Stimulated activated memory B cell treated with anti-CD40 and anti-IgM and Interleukin-4, amounts not matched to agents 10 μg/mL and 1 μg/mL and 100 μg/mL, for 72 hours (primary cell): ENCODE measurements around the gene NLRC5.
A peak's percentile ranks its signal among the peaks of the same experiment; 100 is the strongest.

Experiments
- ATAC-seq: fragments of 150-1000 bp; cut with Tn5 transposase; 2 replicates; pipeline ENCODE4 v1.10.0; 2021
- H3K27ac Mint-ChIP-seq: one replicate; pipeline ENCODE4 v1.8.0; 2022; ENCODE audit warnings: mild to moderate bottlenecking, mixed read lengths
- H3K27me3 Mint-ChIP-seq: one replicate; pipeline ENCODE4 v1.8.0; 2022; ENCODE audit warnings: mixed read lengths
- H3K36me3 Mint-ChIP-seq: one replicate; pipeline ENCODE4 v1.8.0; 2022; ENCODE audit warnings: mixed read lengths
- H3K4me1 Mint-ChIP-seq: one replicate; pipeline ENCODE4 v1.8.0; 2022; ENCODE audit warnings: mixed read lengths
- H3K4me3 Mint-ChIP-seq: one replicate; pipeline ENCODE4 v1.8.0; 2022; ENCODE audit warnings: mild to moderate bottlenecking, moderate library complexity, mixed read lengths
- H3K9me3 Mint-ChIP-seq: one replicate; pipeline ENCODE4 v1.8.0; 2022; ENCODE audit warnings: mixed read lengths

NLRC5 gene

DNA sequence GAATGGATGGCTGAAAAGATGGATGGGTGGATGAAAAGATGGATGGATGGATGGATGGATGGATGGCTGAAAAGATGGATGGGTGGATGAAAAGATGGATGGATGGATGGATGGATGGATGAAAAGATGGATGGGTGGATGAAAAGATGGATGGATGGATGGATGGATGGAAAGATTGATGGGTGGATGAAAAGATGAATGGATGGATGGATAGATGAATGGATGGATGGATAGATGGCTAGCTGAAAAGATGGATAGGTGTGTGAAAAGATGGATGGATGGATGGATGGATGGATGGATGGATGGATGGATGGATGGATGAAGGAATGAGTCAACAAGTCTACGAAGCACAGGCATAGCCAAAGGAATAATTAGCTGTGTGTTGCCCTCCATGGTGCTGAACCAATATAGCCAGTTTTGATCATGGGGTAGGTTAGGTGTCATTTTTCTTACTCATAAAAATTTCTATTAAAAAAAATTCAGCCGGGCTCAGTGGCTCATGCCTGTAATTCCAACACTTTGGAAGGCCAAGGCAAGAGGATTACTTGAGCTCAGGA lies 41.1 kb downstream of the NLRC5 start:
- peak overlapping the region; percentile 65 for H3K27ac Mint-ChIP-seq
- H3K36me3 Mint-ChIP-seq = peaks cover 87% of the 10 kb centered on the region
- no peak for ATAC-seq
- no peaks in the 10 kb centered on the region for H3K27me3 Mint-ChIP-seq
- H3K4me1 Mint-ChIP-seq = peaks cover 49% of the 10 kb centered on the region
- peaks cover 5% of the 10 kb centered on the region for H3K9me3 Mint-ChIP-seq
- no peak overlapping the region for H3K4me3 Mint-ChIP-seq

DNA sequence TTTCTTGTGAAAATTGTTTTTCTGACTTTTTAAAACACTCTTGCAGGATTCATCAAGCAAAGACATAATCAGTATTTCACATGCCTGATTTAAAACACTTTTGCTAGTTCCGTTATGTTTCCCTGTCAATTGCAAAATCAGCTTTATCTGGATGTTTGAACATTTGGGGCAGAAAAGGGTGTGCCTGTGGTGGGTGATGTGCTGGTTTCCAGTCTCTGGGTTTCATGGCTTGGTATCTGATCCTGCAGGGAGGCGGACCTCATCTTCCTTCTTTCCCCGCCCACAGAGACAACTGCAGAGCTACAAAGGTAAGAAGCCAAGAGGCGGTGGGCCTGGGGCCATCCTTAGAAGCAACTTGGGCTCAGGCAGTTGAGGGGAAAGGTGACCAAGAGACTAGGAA lies 41.8 kb downstream of the NLRC5 start:
- Mint-ChIP-seq H3K4me3 (no peak overlapping the region), H3K36me3 (peaks cover 87% of the 10 kb centered on the region), H3K4me1 (peaks cover 53% of the 10 kb centered on the region), H3K27ac (peak overlapping the region; percentile 41), H3K9me3 (peaks cover 5% of the 10 kb centered on the region), H3K27me3 (no peaks in the 10 kb centered on the region)
- ATAC-seq = no peak

DNA sequence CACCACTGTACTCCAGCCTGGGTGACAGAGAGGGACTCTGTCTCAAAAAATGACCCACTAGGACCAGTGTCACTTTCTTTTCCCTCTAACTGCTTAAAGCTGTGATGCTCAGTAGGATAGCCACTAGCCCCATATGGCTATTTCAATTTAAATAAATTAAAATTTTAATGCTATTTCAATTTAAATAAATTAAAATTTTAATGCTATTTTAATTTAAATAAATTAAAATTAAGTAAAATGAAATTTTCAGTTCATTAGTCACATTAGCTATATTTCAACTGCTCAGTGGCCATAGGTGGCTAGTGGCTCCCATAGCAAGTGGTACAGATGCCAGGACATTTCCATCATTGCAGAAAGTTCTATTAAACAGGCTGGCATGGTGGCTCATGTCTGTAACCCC lies 43.0 kb downstream of the NLRC5 start:
- no peak overlapping the region for H3K4me3 Mint-ChIP-seq
- peaks cover 86% of the 10 kb centered on the region for H3K36me3 Mint-ChIP-seq
- no peak for ATAC-seq
- no peaks in the 10 kb centered on the region for H3K27me3 Mint-ChIP-seq
- peaks cover 5% of the 10 kb centered on the region for H3K9me3 Mint-ChIP-seq
- peak overlapping the region; percentile 97 for H3K27ac Mint-ChIP-seq
- H3K4me1 Mint-ChIP-seq = peaks cover 53% of the 10 kb centered on the region

DNA sequence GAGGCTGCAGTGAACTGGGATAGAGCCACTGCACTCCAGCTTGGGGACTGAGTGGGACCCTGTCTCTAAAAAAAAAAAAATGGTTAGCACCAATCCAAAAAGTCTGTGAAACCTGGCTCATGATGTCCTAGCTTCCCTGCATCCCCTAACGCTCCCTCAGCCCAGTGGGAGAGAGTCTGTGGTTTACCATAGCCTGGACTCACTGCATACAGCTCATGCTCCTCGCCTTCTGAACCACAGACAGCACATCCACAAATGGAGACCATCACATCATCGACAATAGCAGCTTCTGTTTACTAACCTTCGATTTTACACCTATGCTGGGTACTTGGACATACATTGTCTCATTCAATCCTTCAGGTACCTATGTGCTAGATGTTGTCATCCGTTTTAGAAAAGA lies 43.6 kb downstream of the NLRC5 start:
- Mint-ChIP-seq H3K36me3 (peaks cover 87% of the 10 kb centered on the region), H3K27ac (peak overlapping the region; percentile 97)
- ATAC-seq = no peak

DNA sequence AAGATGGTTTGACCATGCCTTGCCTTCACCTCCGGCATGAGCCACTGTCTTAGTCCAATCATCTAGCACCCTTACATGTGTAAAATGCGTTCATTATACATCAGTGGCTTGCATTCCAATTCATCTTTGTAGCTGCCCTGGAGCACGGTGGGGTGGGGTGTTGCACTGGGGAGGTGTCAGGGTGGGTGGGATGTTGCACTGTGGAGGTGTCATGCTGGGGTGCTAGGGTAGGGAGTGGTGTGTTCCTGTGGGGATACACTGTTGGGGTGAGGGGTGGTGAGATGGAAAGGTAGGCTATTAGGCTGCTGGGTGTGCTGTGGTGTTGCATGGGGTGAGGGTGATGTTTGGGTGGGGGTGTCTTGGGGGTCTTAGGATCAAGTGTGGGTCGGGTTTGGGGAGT lies 47.0 kb downstream of the NLRC5 start:
- peaks cover 76% of the 10 kb centered on the region for H3K4me1 Mint-ChIP-seq
- H3K27me3 Mint-ChIP-seq = no peaks in the 10 kb centered on the region
- H3K9me3 Mint-ChIP-seq = no peaks in the 10 kb centered on the region
- peaks cover 88% of the 10 kb centered on the region for H3K36me3 Mint-ChIP-seq
- ATAC-seq = no peak
- no peak overlapping the region for H3K4me3 Mint-ChIP-seq
- H3K27ac Mint-ChIP-seq = peak overlapping the region; percentile 97

More for the DNA sequence above, 43.6 kb downstream of the NLRC5 start:
- H3K4me1 Mint-ChIP-seq = peaks cover 57% of the 10 kb centered on the region
- H3K27me3 Mint-ChIP-seq = no peaks in the 10 kb centered on the region
- peaks cover 5% of the 10 kb centered on the region for H3K9me3 Mint-ChIP-seq
- H3K4me3 Mint-ChIP-seq = no peak overlapping the region

DNA sequence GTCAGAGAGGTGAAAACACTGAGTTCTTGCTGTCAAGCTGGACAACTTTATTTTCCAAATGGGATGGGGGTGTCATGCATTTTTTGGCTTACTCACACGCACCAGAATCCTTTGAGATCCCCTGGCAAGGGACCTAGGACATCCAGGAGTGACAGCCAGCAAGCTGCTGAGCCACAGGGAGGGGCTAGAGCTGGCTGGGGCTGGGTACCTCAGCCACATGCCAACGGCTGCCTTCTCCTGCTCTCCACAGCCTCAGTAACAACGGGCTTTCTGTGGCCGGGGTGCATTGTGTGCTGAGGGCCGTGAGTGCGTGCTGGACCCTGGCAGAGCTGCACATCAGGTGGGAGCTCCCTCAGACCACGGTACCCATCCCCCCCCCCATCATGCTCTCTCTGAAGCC lies 47.6 kb downstream of the NLRC5 start:
- H3K36me3 Mint-ChIP-seq = peaks cover 82% of the 10 kb centered on the region
- peak overlapping the region; percentile 97 for H3K27ac Mint-ChIP-seq
- peaks cover 79% of the 10 kb centered on the region for H3K4me1 Mint-ChIP-seq
- no peak for ATAC-seq
- H3K9me3 Mint-ChIP-seq = no peaks in the 10 kb centered on the region
- no peaks in the 10 kb centered on the region for H3K27me3 Mint-ChIP-seq
- no peak overlapping the region for H3K4me3 Mint-ChIP-seq

DNA sequence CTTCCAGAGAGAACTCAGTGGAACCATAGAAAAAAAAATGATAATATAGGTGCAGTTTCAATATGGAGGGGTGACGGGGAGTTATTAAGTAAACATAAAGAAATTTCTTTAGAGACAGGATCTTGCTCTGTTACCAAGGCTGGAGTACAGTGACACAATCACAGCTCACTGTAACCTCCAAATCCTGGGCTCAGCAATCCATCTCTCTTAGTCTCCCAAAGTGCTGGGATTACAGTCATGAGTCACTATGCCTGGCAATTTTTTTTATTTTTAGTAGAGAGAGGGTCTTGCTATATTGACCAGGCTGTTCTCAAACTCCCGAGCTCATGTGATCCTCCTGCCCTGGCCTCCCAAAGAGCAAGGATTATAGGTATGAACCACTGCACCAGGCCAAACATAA lies 48.8 kb downstream of the NLRC5 start:
- H3K27ac Mint-ChIP-seq = peak overlapping the region; percentile 97
- ATAC-seq = no peak
- H3K9me3 Mint-ChIP-seq = no peaks in the 10 kb centered on the region
- H3K4me1 Mint-ChIP-seq = peaks cover 91% of the 10 kb centered on the region
- peaks cover 77% of the 10 kb centered on the region for H3K36me3 Mint-ChIP-seq
- H3K27me3 Mint-ChIP-seq = no peaks in the 10 kb centered on the region
- H3K4me3 Mint-ChIP-seq = no peak overlapping the region

DNA sequence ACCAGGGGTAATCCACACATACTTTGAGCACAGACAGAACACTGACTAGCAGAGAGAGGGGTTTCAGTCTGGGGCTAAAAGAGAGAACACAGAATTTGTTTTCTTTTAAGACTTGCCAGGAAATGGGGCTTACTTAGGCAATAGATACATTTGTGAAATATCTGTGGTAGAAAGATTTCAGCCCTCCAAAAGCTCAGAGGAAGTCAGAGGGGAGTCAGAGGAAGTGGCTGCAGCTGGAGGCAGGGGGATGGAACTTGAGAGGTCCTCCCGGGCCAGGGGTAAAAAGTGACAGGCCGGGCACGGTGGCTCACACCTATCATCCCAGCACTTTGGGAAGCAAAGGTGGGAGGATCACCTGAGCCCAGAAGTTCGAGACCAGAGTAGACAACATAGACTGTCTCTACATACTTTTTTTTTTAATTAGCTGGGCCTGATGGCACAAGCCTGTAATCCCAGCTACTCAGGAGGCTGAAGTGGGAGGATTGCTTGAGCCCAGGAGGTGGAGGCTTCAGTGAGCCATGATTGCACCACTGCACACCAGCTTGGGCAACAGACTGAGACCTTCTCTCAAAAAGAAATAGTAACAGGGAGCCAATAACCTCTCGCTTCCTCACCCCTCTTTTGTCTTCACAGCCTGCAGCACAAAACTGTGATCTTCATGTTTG lies 49.9 kb downstream of the NLRC5 start:
- ATAC-seq = no peak
- H3K27me3 Mint-ChIP-seq = no peaks in the 10 kb centered on the region
- peaks cover 77% of the 10 kb centered on the region for H3K36me3 Mint-ChIP-seq
- H3K27ac Mint-ChIP-seq = peak overlapping the region; percentile 97
- H3K9me3 Mint-ChIP-seq = no peaks in the 10 kb centered on the region
- peaks cover 96% of the 10 kb centered on the region for H3K4me1 Mint-ChIP-seq
- H3K4me3 Mint-ChIP-seq = peak overlapping the region; percentile 42

DNA sequence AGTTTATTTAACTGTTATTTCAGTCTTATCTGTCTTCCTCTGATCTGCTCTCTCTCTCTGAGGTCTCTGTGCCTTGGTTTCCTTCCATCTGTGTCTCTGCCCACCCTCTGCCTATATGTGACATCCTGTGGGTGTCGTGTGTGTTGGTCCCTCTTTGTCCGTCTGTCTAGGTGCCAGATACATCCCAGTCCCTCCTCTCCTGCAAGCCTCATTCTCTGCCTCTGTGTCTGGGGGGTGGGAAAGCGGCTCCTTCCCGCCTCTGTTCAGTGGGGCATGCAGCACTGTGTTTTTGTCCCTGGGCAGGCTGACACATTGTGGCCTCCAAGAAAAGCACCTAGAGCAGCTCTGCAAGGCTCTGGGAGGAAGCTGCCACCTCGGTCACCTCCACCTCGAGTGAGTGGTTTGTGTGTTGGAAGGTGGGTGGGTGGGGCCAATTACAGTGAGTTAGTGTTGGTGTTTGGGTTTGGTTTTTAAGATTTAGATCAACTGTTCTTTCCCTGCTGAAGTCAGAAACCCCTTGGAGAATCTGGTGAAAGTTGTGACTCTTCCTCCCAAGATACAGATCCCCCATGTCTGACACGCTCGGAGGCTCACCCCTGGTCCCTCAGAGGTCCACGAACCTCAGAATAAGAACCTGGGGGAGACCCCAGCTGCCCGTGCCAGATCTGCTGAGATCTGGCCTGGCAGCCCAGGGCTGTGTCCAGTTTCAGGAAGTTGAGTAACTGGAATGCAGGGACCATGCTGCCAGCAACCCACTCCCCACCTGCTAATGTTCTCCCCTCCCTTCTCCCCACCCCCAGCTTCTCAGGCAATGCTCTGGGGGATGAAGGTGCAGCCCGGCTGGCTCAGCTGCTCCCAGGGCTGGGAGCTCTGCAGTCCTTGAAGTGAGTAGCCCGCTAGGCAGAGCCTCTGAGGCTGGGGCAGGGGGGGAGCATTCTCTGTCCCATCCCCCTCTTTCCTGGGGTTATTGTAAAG lies 52.1 kb downstream of the NLRC5 start:
- peak; percentile 77 for ATAC-seq
- H3K9me3 Mint-ChIP-seq = no peaks in the 10 kb centered on the region
- H3K27ac Mint-ChIP-seq = peak overlapping the region; percentile 97
- H3K36me3 Mint-ChIP-seq = peaks cover 61% of the 10 kb centered on the region
- peaks cover 96% of the 10 kb centered on the region for H3K4me1 Mint-ChIP-seq
- peak overlapping the region; percentile 60 for H3K4me3 Mint-ChIP-seq
- no peaks in the 10 kb centered on the region for H3K27me3 Mint-ChIP-seq

DNA sequence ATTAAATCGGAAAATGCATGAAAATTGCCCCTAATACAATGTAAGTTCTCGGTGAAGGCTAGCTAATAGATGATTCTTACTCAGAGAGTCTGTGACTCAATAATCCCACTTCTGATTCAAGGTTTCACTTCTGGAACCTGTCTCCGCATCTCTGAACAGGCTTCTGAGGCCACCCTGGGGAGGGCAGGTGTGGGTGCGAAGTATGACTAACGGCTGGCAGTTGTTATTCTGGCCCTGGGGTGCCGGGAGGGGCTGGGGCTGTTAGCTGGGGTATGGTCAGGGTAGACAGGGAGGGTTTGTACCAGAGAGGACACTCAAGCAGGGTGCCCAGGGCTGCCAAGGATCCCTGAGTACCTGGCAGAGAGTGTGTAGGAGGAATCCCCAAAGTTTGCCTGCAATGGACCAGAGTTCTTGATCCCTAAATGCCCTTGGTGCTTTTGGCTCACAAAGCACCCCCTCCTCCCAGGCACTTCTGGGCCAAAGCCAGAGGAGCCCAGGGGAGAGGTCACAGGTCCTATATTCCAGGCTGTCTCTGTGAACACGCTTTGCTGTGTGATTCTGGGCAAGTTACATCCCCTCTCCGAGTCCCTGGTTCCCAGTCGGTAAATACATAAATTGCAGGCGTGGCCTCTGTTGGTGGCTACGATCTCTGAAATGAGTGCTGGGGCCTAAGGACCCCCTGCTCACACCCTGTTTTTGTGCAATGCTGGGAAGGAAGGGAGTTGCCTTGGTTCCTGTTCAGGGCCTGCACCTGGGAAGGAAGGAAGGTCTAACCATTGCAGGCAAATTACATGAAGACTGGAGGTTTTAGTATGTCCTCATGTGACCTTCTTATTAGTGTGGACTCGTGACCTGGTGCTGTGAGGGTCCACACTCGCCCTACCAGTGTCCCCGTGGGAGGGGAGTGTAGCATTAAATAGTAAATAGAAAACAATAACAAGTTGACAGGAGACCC lies 53.1 kb downstream of the NLRC5 start:
- Mint-ChIP-seq H3K27ac (peak overlapping the region; percentile 97), H3K36me3 (peaks cover 62% of the 10 kb centered on the region), H3K4me1 (peaks cover 96% of the 10 kb centered on the region)

DNA sequence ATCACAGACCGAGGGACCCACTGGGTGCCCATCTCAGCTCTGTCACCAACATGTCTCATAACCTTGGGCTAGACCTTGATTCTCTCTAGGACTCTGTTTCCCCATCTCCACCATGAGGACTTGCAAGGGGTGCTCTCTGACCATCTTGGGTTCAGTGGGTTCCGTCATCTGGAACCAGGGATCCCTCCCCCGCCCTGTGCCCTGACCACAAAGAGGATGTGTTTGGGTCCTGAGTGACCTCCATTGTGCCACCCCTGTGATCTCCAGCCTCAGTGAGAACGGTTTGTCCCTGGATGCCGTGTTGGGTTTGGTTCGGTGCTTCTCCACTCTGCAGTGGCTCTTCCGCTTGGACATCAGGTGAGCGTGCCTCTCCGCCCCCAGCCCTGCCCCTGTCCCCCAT lies 53.9 kb downstream of the NLRC5 start:
- Mint-ChIP-seq H3K4me3 (peak overlapping the region; percentile 39), H3K27ac (peak overlapping the region; percentile 97), H3K36me3 (peaks cover 64% of the 10 kb centered on the region)

More for the DNA sequence above, 53.1 kb downstream of the NLRC5 start:
- no peaks in the 10 kb centered on the region for H3K9me3 Mint-ChIP-seq
- peak; percentile 83 for ATAC-seq
- peak overlapping the region; percentile 60 for H3K4me3 Mint-ChIP-seq
- H3K27me3 Mint-ChIP-seq = no peaks in the 10 kb centered on the region

DNA sequence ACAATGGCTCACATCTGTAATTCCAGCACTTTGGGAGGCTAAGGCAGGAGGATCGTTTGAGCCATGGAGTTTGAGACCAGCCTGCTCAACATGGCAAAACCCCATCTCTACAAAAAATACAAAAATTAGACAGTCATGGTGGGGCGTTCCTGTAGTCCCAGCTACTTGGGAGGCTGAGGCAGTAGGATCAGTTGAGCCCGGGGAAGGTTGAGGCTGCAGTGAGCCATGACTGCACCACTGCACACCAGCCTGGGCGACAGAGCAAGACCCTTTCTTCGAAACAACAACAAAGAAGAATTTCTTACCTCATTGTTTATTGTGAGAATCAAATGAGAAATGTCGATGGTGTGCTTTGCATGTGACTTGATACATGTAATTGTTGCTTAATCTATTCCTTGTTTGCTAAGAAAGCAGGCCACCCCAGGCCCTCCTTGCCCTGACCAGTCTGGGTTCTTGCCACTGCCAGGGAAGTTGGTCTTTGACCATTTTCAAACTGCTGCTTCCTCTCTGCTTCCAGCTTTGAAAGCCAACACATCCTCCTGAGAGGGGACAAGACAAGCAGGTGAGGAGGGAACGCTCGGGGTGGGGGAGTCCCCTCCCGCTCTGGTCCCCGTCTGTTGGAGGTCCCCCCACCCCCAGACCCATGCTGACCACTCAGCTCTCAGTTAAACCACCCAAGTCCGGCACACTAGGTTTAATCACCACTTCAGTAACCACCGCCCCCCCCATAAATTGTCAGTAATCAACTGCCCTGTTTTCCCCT lies 55.8 kb downstream of the NLRC5 start:
- Mint-ChIP-seq H3K36me3 (peaks cover 66% of the 10 kb centered on the region), H3K4me3 (peak overlapping the region; percentile 50), H3K9me3 (no peaks in the 10 kb centered on the region), H3K27ac (peak overlapping the region; percentile 97), H3K4me1 (peaks cover 94% of the 10 kb centered on the region), H3K27me3 (no peaks in the 10 kb centered on the region)
- no peak for ATAC-seq

More for the DNA sequence above, 53.9 kb downstream of the NLRC5 start:
- H3K4me1 Mint-ChIP-seq = peaks cover 96% of the 10 kb centered on the region
- H3K27me3 Mint-ChIP-seq = no peaks in the 10 kb centered on the region
- H3K9me3 Mint-ChIP-seq = no peaks in the 10 kb centered on the region
- ATAC-seq = no peak

DNA sequence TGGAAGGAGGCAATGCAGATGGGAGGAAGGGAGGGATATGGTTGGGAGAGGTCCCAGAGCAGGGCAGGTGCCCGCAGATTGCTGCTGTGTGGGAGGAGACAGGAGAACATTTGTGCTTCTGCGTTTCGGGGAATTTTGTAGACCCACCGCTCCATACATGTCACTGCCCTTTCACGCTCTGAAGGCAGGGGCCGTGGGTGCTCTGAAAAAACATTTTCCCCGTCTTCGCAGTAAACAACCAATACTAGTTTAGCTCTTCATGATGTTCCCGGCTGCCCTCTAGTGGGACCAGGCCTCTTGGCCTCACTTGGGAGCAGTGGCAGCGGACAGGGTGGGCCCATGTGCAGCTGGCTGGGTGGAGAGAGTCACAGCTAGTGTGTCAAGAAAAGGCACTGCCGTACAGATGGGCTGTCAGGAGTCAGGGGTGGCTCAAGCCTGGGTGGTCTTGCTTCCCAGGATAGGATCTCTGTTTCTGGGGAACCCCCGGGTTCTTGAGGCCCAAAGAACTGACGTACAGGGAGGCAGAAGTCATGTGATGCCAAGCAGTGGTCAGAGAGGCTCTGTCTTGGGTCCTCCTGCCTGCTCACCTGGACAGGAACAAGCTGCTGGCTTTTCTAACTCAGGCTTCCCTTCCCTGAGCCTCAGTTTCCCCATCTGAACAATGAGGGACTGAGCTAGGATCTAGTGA lies 56.5 kb downstream of the NLRC5 start:
- no peaks in the 10 kb centered on the region for H3K27me3 Mint-ChIP-seq
- no peaks in the 10 kb centered on the region for H3K9me3 Mint-ChIP-seq
- H3K4me1 Mint-ChIP-seq = peaks cover 94% of the 10 kb centered on the region
- H3K4me3 Mint-ChIP-seq = peak overlapping the region; percentile 50
- ATAC-seq = peak; percentile 65
- H3K36me3 Mint-ChIP-seq = peaks cover 65% of the 10 kb centered on the region
- H3K27ac Mint-ChIP-seq = peak overlapping the region; percentile 97
